ENCODE measurements around the gene SLC5A2. TPM values are rescaled to one million over a fixed set of nuclear protein-coding genes. Genes with fewer than 3 reads are reported as not detected.
"Not testable (repeated sequence)": the region's sequence is repeated elsewhere in the genome, so short reads cannot be mapped to it uniquely, and the experiment has no call there.

SLC5A2 gene
- total and polyA plus RNA-seq, 3 donors from 2014 or later: 5.8 to 18.1 (median 6.9) TPM

DNA sequence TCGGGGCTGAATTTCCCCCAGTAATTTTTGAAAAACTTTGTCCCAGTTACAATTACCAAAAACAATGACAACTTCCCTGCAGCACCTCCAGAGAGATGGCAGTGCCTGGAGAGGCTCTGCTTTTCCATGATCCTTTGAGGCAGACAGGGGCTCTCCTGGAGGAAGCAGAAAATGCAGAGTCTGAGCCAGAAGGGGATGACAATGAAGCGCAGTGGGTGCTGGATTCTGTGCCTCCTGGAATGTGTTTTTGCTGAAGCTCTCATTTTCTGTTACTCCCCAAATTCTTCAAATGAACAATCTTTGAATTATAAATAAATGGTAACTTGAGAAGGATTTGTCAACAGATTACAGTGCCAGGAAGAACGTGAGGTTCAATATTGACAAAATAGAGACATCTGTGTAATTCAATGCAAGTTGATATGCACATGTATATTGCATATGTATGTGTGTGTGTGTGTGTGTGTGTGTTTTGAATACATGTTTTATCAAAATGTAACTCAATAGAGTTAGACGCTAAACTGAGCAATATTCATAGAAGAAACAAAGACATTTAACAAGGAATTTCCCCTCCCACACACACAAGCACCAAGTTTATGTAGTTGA is 35.0 kb downstream of the SLC5A2 start:
- H3K27ac ChIP-seq: no peak overlapping the region
- intact Hi-C loops (cut with DNase I; ENCODE audit: low total_unique reads): no loop called here
- no peaks in the 10 kb centered on the region for H3K36me3 ChIP-seq (ENCODE audit: low read depth, missing control alignments)
- no peaks in the 10 kb centered on the region for H3K27me3 ChIP-seq
- DNase-seq: no peak
- H3K9me3 ChIP-seq: no peaks in the 10 kb centered on the region
- 71 to 82% methylated on average over 4 of the region's 4 CpGs for WGBS, 2 donors
- H3K4me1 ChIP-seq: no peaks in the 10 kb centered on the region
- no peak for TF ChIP-seq POLR2A (IDR thresholded peaks at IDR 0.05)
- TF ChIP-seq, protein P1, sequence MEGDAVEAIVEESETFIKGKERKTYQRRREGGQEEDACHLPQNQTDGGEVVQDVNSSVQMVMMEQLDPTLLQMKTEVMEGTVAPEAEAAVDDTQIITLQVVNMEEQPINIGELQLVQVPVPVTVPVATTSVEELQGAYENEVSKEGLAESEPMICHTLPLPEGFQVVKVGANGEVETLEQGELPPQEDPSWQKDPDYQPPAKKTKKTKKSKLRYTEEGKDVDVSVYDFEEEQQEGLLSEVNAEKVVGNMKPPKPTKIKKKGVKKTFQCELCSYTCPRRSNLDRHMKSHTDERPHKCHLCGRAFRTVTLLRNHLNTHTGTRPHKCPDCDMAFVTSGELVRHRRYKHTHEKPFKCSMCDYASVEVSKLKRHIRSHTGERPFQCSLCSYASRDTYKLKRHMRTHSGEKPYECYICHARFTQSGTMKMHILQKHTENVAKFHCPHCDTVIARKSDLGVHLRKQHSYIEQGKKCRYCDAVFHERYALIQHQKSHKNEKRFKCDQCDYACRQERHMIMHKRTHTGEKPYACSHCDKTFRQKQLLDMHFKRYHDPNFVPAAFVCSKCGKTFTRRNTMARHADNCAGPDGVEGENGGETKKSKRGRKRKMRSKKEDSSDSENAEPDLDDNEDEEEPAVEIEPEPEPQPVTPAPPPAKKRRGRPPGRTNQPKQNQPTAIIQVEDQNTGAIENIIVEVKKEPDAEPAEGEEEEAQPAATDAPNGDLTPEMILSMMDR (IDR thresholded peaks at IDR 0.05): no peak
- no peak overlapping the region for H3K4me3 ChIP-seq

DNA sequence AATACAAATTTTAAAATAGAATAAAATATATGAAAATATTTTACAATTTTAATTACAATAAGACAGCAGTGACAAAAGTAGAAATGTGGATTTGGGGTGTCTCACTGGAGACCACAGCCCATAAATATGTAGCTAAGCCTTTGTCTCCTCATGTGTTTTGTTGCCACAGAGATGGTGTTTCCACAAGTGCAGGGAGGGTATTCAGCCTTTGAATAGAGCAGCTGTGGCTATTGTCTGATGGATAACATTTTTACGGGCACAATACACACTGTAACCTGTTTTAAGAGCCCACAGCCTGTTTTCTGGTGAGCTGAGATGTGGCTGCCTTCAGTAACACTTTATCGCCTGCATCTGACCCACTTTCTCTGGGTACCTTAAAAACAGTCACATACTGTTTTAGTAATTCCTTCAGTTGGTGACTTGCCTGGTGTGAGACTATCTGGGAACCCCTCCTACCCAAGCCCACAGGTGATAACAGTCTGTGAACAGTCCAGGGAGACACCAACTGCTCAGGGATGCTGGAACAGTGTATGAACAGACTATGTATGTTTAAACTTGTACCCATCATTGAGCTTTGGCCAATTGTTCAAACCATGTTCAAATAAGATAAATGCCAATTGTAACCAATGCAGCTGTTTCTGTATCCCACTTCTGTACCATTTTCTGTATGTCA is 37.0 kb downstream of the SLC5A2 start:
- no peak overlapping the region for H3K27ac ChIP-seq
- H3K4me3 ChIP-seq: no peak overlapping the region
- DNase-seq: no peak
- WGBS, 2 donors: 74 to 76% methylated on average over 2 of the region's 2 CpGs
- no peaks in the 10 kb centered on the region for H3K4me1 ChIP-seq
- intact Hi-C loops (cut with DNase I; ENCODE audit: low total_unique reads): no loop called here
- no peaks in the 10 kb centered on the region for H3K27me3 ChIP-seq
- H3K36me3 ChIP-seq (ENCODE audit: low read depth, missing control alignments): no peaks in the 10 kb centered on the region
- TF ChIP-seq, protein P1 (IDR thresholded peaks at IDR 0.05): no peak
- no peak for TF ChIP-seq POLR2A (IDR thresholded peaks at IDR 0.05)
- H3K9me3 ChIP-seq: no peaks in the 10 kb centered on the region

DNA sequence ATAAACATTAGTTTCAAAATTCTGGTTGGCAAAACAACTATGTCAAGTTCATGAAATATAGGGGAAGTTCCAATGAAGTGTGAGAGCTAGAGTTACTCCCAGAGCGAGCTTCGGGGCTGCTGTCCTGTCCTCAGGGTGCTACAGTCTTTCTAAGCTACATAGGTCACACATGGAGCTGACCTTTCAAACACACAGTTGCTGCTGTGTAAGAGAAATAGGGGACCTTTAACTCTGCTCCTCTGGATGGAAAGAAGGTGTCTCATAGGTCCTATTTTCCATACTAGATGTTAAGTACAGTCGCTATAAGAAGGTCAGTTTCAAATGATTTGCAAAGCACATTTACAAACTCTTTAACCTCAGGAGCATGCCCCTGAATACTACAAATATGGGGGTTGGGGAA is 38.4 kb downstream of the SLC5A2 start:
- no peak for TF ChIP-seq POLR2A (IDR thresholded peaks at IDR 0.05)
- TF ChIP-seq, protein P1 (IDR thresholded peaks at IDR 0.05): no peak
- Histone ChIP-seq H3K4me3 (no peak overlapping the region), H3K4me1 (no peaks in the 10 kb centered on the region), H3K9me3 (no peaks in the 10 kb centered on the region), H3K27ac (no peak overlapping the region), H3K27me3 (no peaks in the 10 kb centered on the region), H3K36me3 (ENCODE audit: low read depth, missing control alignments) (no peaks in the 10 kb centered on the region)
- 77 to 97% methylated on average over 3 of the region's 3 CpGs for WGBS, 2 donors
- no peak for DNase-seq
- intact Hi-C loops (cut with DNase I; ENCODE audit: low total_unique reads): no loop called here

DNA sequence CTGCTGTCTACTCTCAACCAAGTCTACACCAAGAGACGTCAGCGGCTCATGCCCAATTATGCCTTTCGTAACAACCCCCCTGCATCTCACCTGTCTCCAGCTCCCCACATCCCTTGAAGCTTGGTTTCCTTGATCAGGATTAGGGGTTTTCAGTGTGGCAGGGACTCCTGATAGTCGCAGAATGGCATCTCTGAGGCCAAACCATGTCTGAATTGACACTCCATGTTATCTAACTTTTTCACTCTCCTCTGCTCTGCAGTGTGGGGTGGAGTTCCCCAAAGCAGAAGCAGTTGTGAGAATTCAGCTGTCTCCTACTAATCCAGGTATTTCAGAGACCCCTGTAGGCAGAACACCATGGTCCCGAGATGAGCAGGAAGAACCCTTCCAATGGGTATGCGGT is 39.1 kb downstream of the SLC5A2 start:
- Histone ChIP-seq H3K9me3 (no peaks in the 10 kb centered on the region), H3K4me3 (no peak overlapping the region), H3K27ac (no peak overlapping the region), H3K4me1 (no peaks in the 10 kb centered on the region), H3K27me3 (no peaks in the 10 kb centered on the region), H3K36me3 (ENCODE audit: low read depth, missing control alignments) (no peaks in the 10 kb centered on the region)
- DNase-seq: no peak
- no peak for TF ChIP-seq POLR2A (IDR thresholded peaks at IDR 0.05)
- TF ChIP-seq, protein P1 (IDR thresholded peaks at IDR 0.05): no peak
- WGBS, 2 donors: 89 to 91% methylated on average over 6 of the region's 6 CpGs
- intact Hi-C loops (cut with DNase I; ENCODE audit: low total_unique reads): no loop called here

DNA sequence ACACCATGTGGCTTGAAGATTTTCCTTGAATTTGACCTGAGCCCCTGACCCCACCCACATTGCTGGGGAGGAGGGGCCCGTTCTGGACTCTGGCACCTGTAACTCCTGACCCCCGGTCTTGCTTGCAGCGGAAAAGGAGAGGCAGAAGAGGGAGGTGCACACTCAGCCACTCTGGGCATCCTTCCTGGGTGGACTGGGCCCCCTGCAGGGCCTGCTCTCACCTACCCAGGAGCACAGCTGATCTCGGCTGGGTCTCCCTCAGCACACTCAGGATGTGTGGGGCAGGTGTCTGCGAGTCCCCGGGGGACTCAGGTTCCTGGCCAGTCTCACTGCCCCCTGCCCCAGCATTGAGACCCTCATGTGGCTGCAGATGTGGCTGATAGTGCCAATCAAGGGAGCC is 40.8 kb downstream of the SLC5A2 start:
- 40 to 83% methylated on average over 2 of the region's 6 CpGs for WGBS, 2 donors
- H3K27ac ChIP-seq; DNase-seq; H3K27me3 ChIP-seq; H3K4me3 ChIP-seq; H3K9me3 ChIP-seq; intact Hi-C loops (cut with DNase I; ENCODE audit: low total_unique reads); H3K36me3 ChIP-seq (ENCODE audit: low read depth, missing control alignments); H3K4me1 ChIP-seq: not testable (repeated sequence)
